GM23248 (cell line): ENCODE results near the gene FALEC.
"Not testable (repeated sequence)": the region's sequence is repeated elsewhere in the genome, so short reads cannot be mapped to it uniquely, and the experiment has no call there.

Source experiments
- EZH2 ChIP-seq: fragments of 200-600 bp; sonication (generic); IDR thresholded peaks from 2 replicates; pipeline ENCODE4 v1.6.1; 2018; ENCODE audit warnings: antibody characterized with exemption, mild to moderate bottlenecking; ENCODE audit not compliant: insufficient read depth, poor library complexity, severe bottlenecking
- EZH2phosphoT487 ChIP-seq: fragments of 200-600 bp; sonication (generic); IDR thresholded peaks from 2 replicates; pipeline ENCODE4 v1.6.1; 2018; ENCODE audit warnings: antibody characterized with exemption, moderate library complexity, mild to moderate bottlenecking, low read depth; ENCODE audit not compliant: insufficient read depth

DNA sequence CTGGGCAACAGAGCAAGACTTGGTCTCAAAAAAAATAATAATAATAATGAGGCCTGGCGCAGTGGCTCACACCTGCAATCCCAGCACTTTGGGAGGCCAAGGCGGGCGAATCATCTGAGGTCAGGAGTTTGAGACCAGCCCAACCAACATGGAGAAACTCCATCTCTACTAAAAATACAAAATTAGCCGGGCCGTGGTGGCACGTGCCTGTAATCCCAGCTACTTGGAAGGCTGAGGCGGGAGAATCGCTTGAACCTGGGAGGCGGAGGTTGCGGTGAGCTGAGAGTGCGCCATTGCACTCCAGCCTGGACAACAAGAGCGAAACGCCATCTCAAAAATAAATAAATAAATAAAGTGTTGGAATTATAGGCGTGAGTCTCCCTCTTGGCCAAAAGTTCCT lies 66.4 kb downstream of the FALEC start:
- TF ChIP-seq EZH2phosphoT487, EZH2: not testable (repeated sequence)
